HepG2 (cell line): Measurements from ENCODE around the gene NPHP4. TPM values are rescaled to one million over a fixed set of nuclear protein-coding genes. Genes with fewer than 3 reads are reported as not detected.

Experiments used
- ATAC-seq: fragments of 200-7000 bp; cut with Tn5 transposase; 3 replicates; pipeline ENCODE4 v1.9.1; 2020; ENCODE audit warnings: mild to moderate bottlenecking, moderate library complexity
- BruUV-seq: library from RNA; stranded (reverse); fragments of 400-500 nt; replicated peaks from 2 replicates; lab custom pipeline; 2021; lab: Mats Ljungman, UMichigan
- CTCF ChIA-PET: fragments of 300-600 bp; formaldehyde crosslinking; extraction: SDS; loops from one replicate; lab custom pipeline; 2021; ENCODE audit warnings: low total read pairs, inconsistent platforms, low intra/inter-chr PET ratio; lab: Yijun Ruan, JAX
- POLR2A ChIA-PET: fragments of 350-600 bp; sonication (Branson Sonifier 250); formaldehyde crosslinking; loops from one replicate; lab custom pipeline; 2020; ENCODE audit warnings: antibody characterized with exemption, inconsistent platforms; lab: Yijun Ruan, JAX
- DNase-seq: peaks from one replicate; pipeline ENCODE4 v3.0.0-alpha.2; 2015; ENCODE audit warnings: low spot score
- FAIRE-seq: peaks from 3 replicates; lab custom pipeline; 2011; peaks lifted over from hg19 to GRCh38; lab: Jason Lieb, UNC
- H2AFZ ChIP-seq: one replicate; pipeline ENCODE4 v1.6.1; 2011; ENCODE audit warnings: low read length, inconsistent platforms
- H3K27ac ChIP-seq: fragments of 300-600 bp; 3 replicates; pipeline ENCODE4 v1.8.0; 2011; ENCODE audit warnings: mixed run types, mild to moderate bottlenecking, mixed read lengths, low read length, inconsistent platforms; ENCODE audit not compliant: insufficient read depth; ENCODE audit errors: extremely low read length
- H3K27me3 ChIP-seq, 2 experiments: fragments of 200-600 bp in 1 of 2; 2 replicates in 1 of 2; 3 replicates in 1 of 2; pipeline versions ENCODE4 v1.6.0 to v1.8.0; 2011; ENCODE audit warnings: low read length in 2 of 2, mild to moderate bottlenecking in 2 of 2, moderate library complexity in 2 of 2, inconsistent platforms in 1 of 2; ENCODE audit not compliant: insufficient read depth in 2 of 2, control insufficient read depth in 1 of 2
- H3K36me3 ChIP-seq, 2 experiments: fragments of 200-600 bp in 1 of 2; replicated peaks in 1 of 2; 2 replicates in 1 of 2; 3 replicates in 1 of 2; pipeline versions ENCODE4 v1.5.1 to v1.8.0; 2011; ENCODE audit warnings: low read length in 2 of 2, inconsistent platforms in 1 of 2; ENCODE audit not compliant: insufficient read depth in 2 of 2, control insufficient read depth in 1 of 2
- H3K4me1 ChIP-seq: 2 replicates; pipeline ENCODE4 v1.5.1; 2012; ENCODE audit warnings: low read length, inconsistent platforms; ENCODE audit not compliant: insufficient read depth
- H3K4me2 ChIP-seq: 2 replicates; pipeline ENCODE4 v1.6.0; 2011; ENCODE audit warnings: low read depth, low read length, inconsistent platforms
- H3K4me3 ChIP-seq, 3 experiments: fragments of 200-600 bp in 1 of 3; sonication (generic), shearing (Covaris generic) in 1 of 3; replicated peaks in 1 of 3; 2 replicates each; pipeline ENCODE4 v1.5.1; 2011 to 2016; ENCODE audit warnings: low read length in 3 of 3, inconsistent platforms in 2 of 3, low read depth in 2 of 3, mild to moderate bottlenecking in 2 of 3, control low read depth in 1 of 3, mixed read lengths in 1 of 3; ENCODE audit not compliant: insufficient read depth in 1 of 3
- H3K79me2 ChIP-seq: one replicate; pipeline ENCODE4 v1.6.1; 2011; ENCODE audit warnings: low read length, inconsistent platforms; ENCODE audit not compliant: insufficient read depth
- H3K9ac ChIP-seq: 2 replicates; pipeline ENCODE4 v1.6.0; 2011; ENCODE audit warnings: mild to moderate bottlenecking, low read depth, low read length, inconsistent platforms; ENCODE audit not compliant: insufficient read depth
- H3K9me3 ChIP-seq: 2 replicates; pipeline ENCODE4 v1.5.1; 2012; ENCODE audit warnings: mild to moderate bottlenecking, low read length
- H4K20me1 ChIP-seq: 2 replicates; pipeline ENCODE4 v1.6.0; 2011; ENCODE audit warnings: inconsistent platforms, mild to moderate bottlenecking, low read length, moderate library complexity; ENCODE audit not compliant: insufficient read depth
- ATRX ChIP-seq: sonication (generic); formaldehyde crosslinking; IDR thresholded peaks from 2 replicates; pipeline ENCODE4 v1.4.0; 2020; ENCODE audit warnings: missing genetic modification reagents, borderline replicate concordance
- MAZ ChIP-seq, 2 experiments: sonication (generic) in 1 of 2; formaldehyde crosslinking in 1 of 2; IDR thresholded peaks; 2 replicates each; pipeline versions ENCODE4 v1.5.0 to v1.6.1; 2012 to 2020; ENCODE audit warnings: low read depth in 2 of 2, mild to moderate bottlenecking in 2 of 2, borderline replicate concordance in 1 of 2, improper control_type of control experiment in 1 of 2, low read length in 1 of 2, missing genetic modification reagents in 1 of 2, moderate library complexity in 1 of 2
- MYNN ChIP-seq: sonication (generic); formaldehyde crosslinking; IDR thresholded peaks from 2 replicates; pipeline ENCODE4 v1.4.0; 2020; ENCODE audit warnings: mild to moderate bottlenecking, low read depth, missing genetic modification reagents
- NFATC3 ChIP-seq: sonication (generic); formaldehyde crosslinking; IDR thresholded peaks from 2 replicates; pipeline ENCODE4 v1.5.1; 2020; ENCODE audit warnings: mild to moderate bottlenecking, missing genetic modification reagents
- ZBTB7B ChIP-seq: sonication (generic); formaldehyde crosslinking; IDR thresholded peaks from 2 replicates; pipeline ENCODE4 v1.4.0; 2020; ENCODE audit warnings: missing genetic modification reagents
- ZNF235 ChIP-seq: sonication (generic); formaldehyde crosslinking; IDR thresholded peaks from 2 replicates; pipeline ENCODE4 v1.8.1; 2023; ENCODE audit warnings: mild to moderate bottlenecking, missing genetic modification reagents, borderline replicate concordance
- ZNF468 ChIP-seq: sonication (generic); formaldehyde crosslinking; IDR thresholded peaks from 2 replicates; pipeline ENCODE4 v1.8.0; 2022; ENCODE audit warnings: mild to moderate bottlenecking, moderate library complexity, missing genetic modification reagents
- ZNF703 ChIP-seq: sonication (generic); formaldehyde crosslinking; IDR thresholded peaks from 2 replicates; pipeline ENCODE4 v1.5.1; 2020; ENCODE audit warnings: missing genetic modification reagents, mild to moderate bottlenecking, moderate library complexity, borderline replicate concordance
- ZNF781 ChIP-seq: sonication (generic); formaldehyde crosslinking; IDR thresholded peaks from 2 replicates; pipeline ENCODE4 v1.5.1; 2020; ENCODE audit warnings: borderline replicate concordance, mild to moderate bottlenecking, missing genetic modification reagents; ENCODE audit errors: not compliant biosample characterization
- WGBS: methylation state at CpG from one replicate; pipeline ENCODE4 v1.1.6; 2017; ENCODE audit warnings: low lambda C conversion rate; 5-methylcytosine and 5-hydroxymethylcytosine counted together
- in situ Hi-C: cut with HindIII; loops from 2 replicates; pipeline ENCODE4 v1.10.0; 2017; ENCODE audit warnings: low pct_unique_long_range_greater_than_20kb; ENCODE audit not compliant: extremely low pct_ligation_motif_present
- intact Hi-C: fragments of 100-400 bp; cut with micrococcal nuclease; formaldehyde crosslinking; loops from one replicate; pipeline ENCODE4 v1.10.0; 2022; ENCODE audit not compliant: unreplicated experiment
- polyA plus RNA-seq, 8 experiments: library from polyadenylated mRNA; depleted of rRNA in 3 of 8; stranded (reverse) in 7 of 8; unstranded in 1 of 8; fragments of >200 nt; fragmentation: Illumina TruSeq in 4 of 8; extraction: Trizol in 4 of 8; gene quantifications; 2 replicates each; pipeline versions ENCODE4 v1.2.1 to v1.2.3, GENCODE V29; 2011 to 2016; ENCODE audit warnings: low read depth in 4 of 8, missing spikeins in 1 of 8, mixed read lengths in 1 of 8; ENCODE audit not compliant: insufficient read depth in 1 of 8
- total RNA-seq, 5 experiments: library from RNA; depleted of rRNA; stranded (reverse); fragments of >200 nt; fragmentation: Illumina TruSeq; extraction: Trizol; gene quantifications; 2 replicates each; pipeline ENCODE4 v1.2.3, GENCODE V29; 2016; ENCODE audit warnings: low read depth in 1 of 5
- TF ChIP-seq, protein P1 (sequence below): sonication (generic); formaldehyde crosslinking; conservative IDR thresholded peaks from 2 replicates; pipeline ENCODE4 v1.8.0; 2022; ENCODE audit warnings: missing genetic modification reagents
- TF ChIP-seq, protein P2 (sequence below): sonication (generic); formaldehyde crosslinking; IDR thresholded peaks from 2 replicates; pipeline ENCODE4 v1.4.0; 2020; ENCODE audit warnings: mild to moderate bottlenecking, missing genetic modification reagents

The NPHP4 gene
- total and polyA plus RNA-seq, 2 of the 13 experiments (the other 11 are each of a cell fraction or from before 2014, with no cell fraction given) = 4.4 to 6.8 TPM

DNA sequence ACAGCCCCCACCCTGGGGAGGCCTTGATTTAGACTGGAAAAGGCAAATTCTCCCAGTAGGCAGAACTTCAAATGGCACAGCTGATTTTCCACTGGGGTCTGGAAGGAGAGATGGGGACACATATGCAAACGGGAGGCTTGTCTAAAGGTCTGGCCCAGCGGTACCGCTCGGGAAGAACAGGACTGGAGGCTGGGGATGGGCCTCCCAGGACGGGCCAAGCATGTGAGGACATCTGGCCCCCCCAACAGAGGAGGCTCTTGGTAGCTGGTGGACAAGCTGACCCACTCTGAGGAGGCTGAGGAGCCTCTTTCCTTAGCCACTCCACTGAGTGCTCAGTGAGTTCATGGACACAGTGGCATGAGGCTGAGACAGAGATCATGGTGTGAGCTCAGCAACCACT is 170.0 kb downstream of the NPHP4 start (continued):
- TF ChIP-seq, protein P1, sequence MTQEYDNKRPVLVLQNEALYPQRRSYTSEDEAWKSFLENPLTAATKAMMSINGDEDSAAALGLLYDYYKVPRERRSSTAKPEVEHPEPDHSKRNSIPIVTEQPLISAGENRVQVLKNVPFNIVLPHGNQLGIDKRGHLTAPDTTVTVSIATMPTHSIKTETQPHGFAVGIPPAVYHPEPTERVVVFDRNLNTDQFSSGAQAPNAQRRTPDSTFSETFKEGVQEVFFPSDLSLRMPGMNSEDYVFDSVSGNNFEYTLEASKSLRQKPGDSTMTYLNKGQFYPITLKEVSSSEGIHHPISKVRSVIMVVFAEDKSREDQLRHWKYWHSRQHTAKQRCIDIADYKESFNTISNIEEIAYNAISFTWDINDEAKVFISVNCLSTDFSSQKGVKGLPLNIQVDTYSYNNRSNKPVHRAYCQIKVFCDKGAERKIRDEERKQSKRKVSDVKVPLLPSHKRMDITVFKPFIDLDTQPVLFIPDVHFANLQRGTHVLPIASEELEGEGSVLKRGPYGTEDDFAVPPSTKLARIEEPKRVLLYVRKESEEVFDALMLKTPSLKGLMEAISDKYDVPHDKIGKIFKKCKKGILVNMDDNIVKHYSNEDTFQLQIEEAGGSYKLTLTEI (CRISPR knock-in tag) = no peak
- no peak for TF ChIP-seq ATRX

DNA sequence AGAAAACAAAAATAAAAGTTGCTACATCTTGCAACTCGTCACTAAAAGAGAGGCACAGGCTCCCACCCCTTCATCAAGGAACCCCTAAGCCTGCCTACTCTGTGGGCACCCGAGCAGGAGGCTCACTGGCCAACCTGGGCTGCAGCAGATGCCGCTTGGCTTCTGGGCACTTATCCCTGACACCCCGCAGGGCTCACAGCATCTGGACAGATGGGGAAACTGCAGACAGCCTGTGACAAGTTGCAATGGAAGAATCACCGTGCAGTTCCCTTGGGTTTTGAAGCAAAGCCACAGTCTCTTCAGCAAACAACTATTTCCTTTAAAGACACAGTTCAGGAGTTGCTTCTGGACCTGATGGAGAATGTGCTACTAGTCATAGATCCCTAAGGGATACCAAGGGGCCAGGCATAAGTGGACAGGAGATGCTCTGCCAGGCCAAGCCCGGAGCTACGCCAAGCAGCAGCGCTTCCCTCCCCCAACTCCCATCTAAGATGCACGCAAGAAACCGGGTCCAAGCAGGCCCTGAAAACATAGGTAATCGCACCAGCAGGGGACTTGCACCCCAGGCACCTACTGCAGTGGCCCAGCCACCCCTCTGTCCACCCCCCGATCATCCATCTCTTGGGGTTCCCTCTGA is 170.6 kb downstream of the NPHP4 start:
- CTCF ChIA-PET = no interaction called here
- FAIRE-seq = no peak

More for the DNA sequence above, 170.6 kb downstream of the NPHP4 start:
- H3K4me3 ChIP-seq = no peak overlapping the region
- POLR2A ChIA-PET = no interaction called here
- H2AFZ ChIP-seq = no peak overlapping the region
- peaks cover 2 to 33% of the 10 kb centered on the region in 2 experiments; a peak in 3 of 5 replicates for H3K27me3 ChIP-seq
- 11% methylated on average over 3 of the region's 12 CpGs for WGBS
- no peaks in the 10 kb centered on the region for H3K9me3 ChIP-seq
- in situ Hi-C loops = no loop called here
- no peaks in the 10 kb centered on the region for H3K79me2 ChIP-seq
- no peak for DNase-seq
- H3K27ac ChIP-seq = no peak overlapping the region
- no peak overlapping the region for H3K4me2 ChIP-seq
- no peak for TF ChIP-seq NFATC3 (CRISPR knock-in tag)
- TF ChIP-seq, protein P2, sequence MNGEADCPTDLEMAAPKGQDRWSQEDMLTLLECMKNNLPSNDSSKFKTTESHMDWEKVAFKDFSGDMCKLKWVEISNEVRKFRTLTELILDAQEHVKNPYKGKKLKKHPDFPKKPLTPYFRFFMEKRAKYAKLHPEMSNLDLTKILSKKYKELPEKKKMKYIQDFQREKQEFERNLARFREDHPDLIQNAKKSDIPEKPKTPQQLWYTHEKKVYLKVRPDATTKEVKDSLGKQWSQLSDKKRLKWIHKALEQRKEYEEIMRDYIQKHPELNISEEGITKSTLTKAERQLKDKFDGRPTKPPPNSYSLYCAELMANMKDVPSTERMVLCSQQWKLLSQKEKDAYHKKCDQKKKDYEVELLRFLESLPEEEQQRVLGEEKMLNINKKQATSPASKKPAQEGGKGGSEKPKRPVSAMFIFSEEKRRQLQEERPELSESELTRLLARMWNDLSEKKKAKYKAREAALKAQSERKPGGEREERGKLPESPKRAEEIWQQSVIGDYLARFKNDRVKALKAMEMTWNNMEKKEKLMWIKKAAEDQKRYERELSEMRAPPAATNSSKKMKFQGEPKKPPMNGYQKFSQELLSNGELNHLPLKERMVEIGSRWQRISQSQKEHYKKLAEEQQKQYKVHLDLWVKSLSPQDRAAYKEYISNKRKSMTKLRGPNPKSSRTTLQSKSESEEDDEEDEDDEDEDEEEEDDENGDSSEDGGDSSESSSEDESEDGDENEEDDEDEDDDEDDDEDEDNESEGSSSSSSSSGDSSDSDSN = no peak
- TF ChIP-seq MYNN (CRISPR knock-in tag) = no peak
- no peak for TF ChIP-seq ZNF781 (CRISPR knock-in tag)
- TF ChIP-seq MAZ (IDR thresholded peaks at IDR 0.05; ENCODE audit: borderline replicate concordance, low read depth, low read length) = no peak
- no peak for TF ChIP-seq MAZ (CRISPR knock-in tag; IDR thresholded peaks at IDR 0.05; ENCODE audit: low read depth)
- no peak for TF ChIP-seq ZBTB7B (CRISPR knock-in tag)
- TF ChIP-seq ZNF468 (CRISPR knock-in tag) = no peak
- no peak for TF ChIP-seq ZNF235 (CRISPR knock-in tag)
- no peak for TF ChIP-seq ZNF703
- TF ChIP-seq, all 625 proteins: peak for 0
- Histone ChIP-seq H3K4me1 (no peaks in the 10 kb centered on the region), H3K36me3 (no peaks in the 10 kb centered on the region), H4K20me1 (no peaks in the 10 kb centered on the region), H3K9ac (no peak overlapping the region)
- BruUV-seq = no TSS peak
- intact Hi-C loops = no loop called here
- no peak for ATAC-seq
